ENCODE measurements around the gene CYP46A1.
"Not testable (repeated sequence)": the region's sequence is repeated elsewhere in the genome, so short reads cannot be mapped to it uniquely, and the experiment has no call there.

The CYP46A1 gene

GRCh38 chr14:99659333-99659741 is 24.8 kb upstream of the CYP46A1 start:
- no peak overlapping the region for H3K9ac ChIP-seq
- no peak for TF ChIP-seq CTCF (conservative IDR thresholded peaks at IDR 0.05; ENCODE audit: low read depth, low read length)
- H3K4me1 ChIP-seq (ENCODE audit: low read depth, poor library complexity, severe bottlenecking) = peaks cover 4% of the 10 kb centered on the region
- no peak overlapping the region for H3K27ac ChIP-seq
- no peaks in the 10 kb centered on the region for H4K20me1 ChIP-seq (ENCODE audit: insufficient read depth)
- H3K36me3 ChIP-seq (ENCODE audit: insufficient read depth) = no peaks in the 10 kb centered on the region
- H3K4me2 ChIP-seq = no peak overlapping the region
- no peaks in the 10 kb centered on the region for H3K27me3 ChIP-seq (ENCODE audit: insufficient read depth, low read depth)
- no peak overlapping the region for H3K4me3 ChIP-seq (IDR thresholded peaks at IDR 0.05; ENCODE audit: insufficient read depth, low read depth, low read length)
- no peak overlapping the region for H2AFZ ChIP-seq (ENCODE audit: low read depth)
- no peaks in the 10 kb centered on the region for H3K79me2 ChIP-seq (ENCODE audit: insufficient read depth, low read depth)

- Histone ChIP-seq H3K4me3 (IDR thresholded peaks at IDR 0.05; ENCODE audit: insufficient read depth, low read depth, low read length) (no peak overlapping the region), H3K36me3 (ENCODE audit: insufficient read depth) (no peaks in the 10 kb centered on the region), H3K9ac (no peak overlapping the region), H3K79me2 (ENCODE audit: insufficient read depth, low read depth) (no peaks in the 10 kb centered on the region), H3K4me2 (no peak overlapping the region), H2AFZ (ENCODE audit: low read depth) (no peak overlapping the region), H3K27me3 (ENCODE audit: insufficient read depth, low read depth) (no peaks in the 10 kb centered on the region), H3K27ac (no peak overlapping the region), H3K4me1 (ENCODE audit: low read depth, poor library complexity, severe bottlenecking) (no peaks in the 10 kb centered on the region), H4K20me1 (ENCODE audit: insufficient read depth) (no peaks in the 10 kb centered on the region)
- TF ChIP-seq CTCF (conservative IDR thresholded peaks at IDR 0.05; ENCODE audit: low read depth, low read length) = no peak
These were observed 24.0 kb upstream of the CYP46A1 start for GRCh38 chr14:99660006-99660566.

- H3K9ac ChIP-seq = no peak overlapping the region
- H3K79me2 ChIP-seq (ENCODE audit: insufficient read depth, low read depth) = no peaks in the 10 kb centered on the region
- H3K36me3 ChIP-seq (ENCODE audit: insufficient read depth) = no peaks in the 10 kb centered on the region
- no peak overlapping the region for H2AFZ ChIP-seq (ENCODE audit: low read depth)
- no peak overlapping the region for H3K27ac ChIP-seq
- no peaks in the 10 kb centered on the region for H4K20me1 ChIP-seq (ENCODE audit: insufficient read depth)
- no peak for TF ChIP-seq CTCF (conservative IDR thresholded peaks at IDR 0.05; ENCODE audit: low read depth, low read length)
- no peak overlapping the region for H3K4me3 ChIP-seq (IDR thresholded peaks at IDR 0.05; ENCODE audit: insufficient read depth, low read depth, low read length)
- H3K27me3 ChIP-seq (ENCODE audit: insufficient read depth, low read depth) = no peaks in the 10 kb centered on the region
- H3K4me1 ChIP-seq (ENCODE audit: low read depth, poor library complexity, severe bottlenecking) = no peaks in the 10 kb centered on the region
- no peak overlapping the region for H3K4me2 ChIP-seq
These were observed 23.3 kb upstream of the CYP46A1 start for GRCh38 chr14:99660794-99661193.

- H3K4me3 ChIP-seq (IDR thresholded peaks at IDR 0.05; ENCODE audit: insufficient read depth, low read depth, low read length); H4K20me1 ChIP-seq (ENCODE audit: insufficient read depth); H3K36me3 ChIP-seq (ENCODE audit: insufficient read depth); H2AFZ ChIP-seq (ENCODE audit: low read depth); H3K79me2 ChIP-seq (ENCODE audit: insufficient read depth, low read depth); H3K27me3 ChIP-seq (ENCODE audit: insufficient read depth, low read depth); H3K27ac ChIP-seq; H3K4me2 ChIP-seq; H3K4me1 ChIP-seq (ENCODE audit: low read depth, poor library complexity, severe bottlenecking); H3K9ac ChIP-seq: not testable (repeated sequence)
These were observed 22.9 kb upstream of the CYP46A1 start for GRCh38 chr14:99661206-99661605.

- Histone ChIP-seq H3K4me1 (ENCODE audit: low read depth, poor library complexity, severe bottlenecking) (no peaks in the 10 kb centered on the region), H3K4me3 (IDR thresholded peaks at IDR 0.05; ENCODE audit: insufficient read depth, low read depth, low read length) (no peak overlapping the region), H3K9ac (no peak overlapping the region), H3K36me3 (ENCODE audit: insufficient read depth) (no peaks in the 10 kb centered on the region), H4K20me1 (ENCODE audit: insufficient read depth) (no peaks in the 10 kb centered on the region), H3K4me2 (no peak overlapping the region), H3K79me2 (ENCODE audit: insufficient read depth, low read depth) (no peaks in the 10 kb centered on the region), H3K27me3 (ENCODE audit: insufficient read depth, low read depth) (no peaks in the 10 kb centered on the region), H3K27ac (no peak overlapping the region), H2AFZ (ENCODE audit: low read depth) (no peak overlapping the region)
- TF ChIP-seq CTCF (conservative IDR thresholded peaks at IDR 0.05; ENCODE audit: low read depth, low read length) = no peak
These were observed 21.3 kb upstream of the CYP46A1 start for GRCh38 chr14:99662846-99663245.

All from KMS-11 (cell line).